Psoas muscle (tissue), 8 donors: ENCODE results near the gene PLEKHN1. TPM values are rescaled to one million over a fixed set of nuclear protein-coding genes. Genes with fewer than 3 reads are reported as not detected.
A peak's percentile ranks its signal among the peaks of the same experiment; 100 is the strongest.

Experiments
- ATAC-seq, 4 donors: fragments of 200-7000 bp; cut with Tn5 transposase; one replicate each; pipeline ENCODE4 v1.9.1; 2020; ENCODE audit warnings: moderate library complexity in 3 of 4, mild to moderate bottlenecking in 2 of 4
- DNase-seq, 2 donors: peaks; one replicate each; pipeline ENCODE4 v3.0.0-alpha.2; 2020
- H3K27ac ChIP-seq: fragments of 200-600 bp; one replicate; pipeline ENCODE4 v1.8.0; 2022
- H3K27me3 ChIP-seq, 3 donors: fragments of 200-600 bp in 1 of 3; one replicate each; pipeline versions ENCODE4 v1.6.1 to v1.8.0; 2013 to 2022; ENCODE audit warnings: low read length in 2 of 3, mild to moderate bottlenecking in 2 of 3, moderate library complexity in 1 of 3; ENCODE audit not compliant: insufficient read depth in 3 of 3
- H3K36me3 ChIP-seq, 2 donors: fragments of 200-600 bp in 1 of 2; one replicate each; pipeline versions ENCODE4 v1.6.1 to v1.8.0; 2013 to 2022; ENCODE audit warnings: low read depth in 1 of 2, mild to moderate bottlenecking in 1 of 2, moderate library complexity in 1 of 2; ENCODE audit not compliant: insufficient read depth in 1 of 2
- H3K4me1 ChIP-seq: fragments of 200-600 bp; one replicate; pipeline ENCODE4 v1.8.0; 2022
- H3K4me3 ChIP-seq: fragments of 200-600 bp; one replicate; pipeline ENCODE4 v1.8.0; 2022; ENCODE audit warnings: mild to moderate bottlenecking
- H3K9me3 ChIP-seq: fragments of 200-600 bp; one replicate; pipeline ENCODE4 v1.8.0; 2022
- WGBS, 3 donors: extraction: QIAGEN DNeasy Blood & Tissue Kit; methylation state at CpG; one replicate each; pipeline versions ENCODE4 v1.1.6 to v1.1.7; 2013; 5-methylcytosine and 5-hydroxymethylcytosine counted together
- intact Hi-C, 2 donors: fragments of 100-400 bp; cut with DNase I; formaldehyde crosslinking; loops; one replicate each; pipeline versions ENCODE4 v1.11.0 to v1.14.2; 2022
- polyA plus RNA-seq, 3 donors: library from polyadenylated mRNA; stranded (reverse); fragments of 200-250 nt; gene quantifications; one replicate each; pipeline ENCODE4 v1.2.3, GENCODE V29; 2013
- total RNA-seq, 4 donors: library from RNA; stranded (reverse); fragmentation: NEBNext Ultra II Directional in 2 of 4; extraction: Animal tissue kit (Norgen Biotek cat#: 25700) in 2 of 4; gene quantifications; one replicate each; pipeline versions ENCODE4 v1.2.1 to v1.2.4, GENCODE V29; 2021 to 2023
- TF ChIP-seq, protein P1 (sequence below): fragments of 200-600 bp; IDR thresholded peaks from one replicate; pipeline ENCODE4 v1.8.0; 2022; ENCODE audit warnings: antibody characterized with exemption
- donor health status: healthy with polysubstance abuse.
- donor health status: DM: no; HTN: no; CAD: no; lungs with moderate emphysema.
- donor health status: Bipolar disorder and iron deficiency.
- donor health status: healthy.
- donor health status: DM: yes; HTN: yes; CAD: no.
- donor health status: DM: no; HTN: no; CAD: no.
- donor health status: DM: no; HTN: no; CAD: no.
- donor health status: DM: yes; HTN: yes; CAD: no.

The PLEKHN1 gene
- total and polyA plus RNA-seq, 7 donors: 0.03 TPM; not detected in 6

DNA sequence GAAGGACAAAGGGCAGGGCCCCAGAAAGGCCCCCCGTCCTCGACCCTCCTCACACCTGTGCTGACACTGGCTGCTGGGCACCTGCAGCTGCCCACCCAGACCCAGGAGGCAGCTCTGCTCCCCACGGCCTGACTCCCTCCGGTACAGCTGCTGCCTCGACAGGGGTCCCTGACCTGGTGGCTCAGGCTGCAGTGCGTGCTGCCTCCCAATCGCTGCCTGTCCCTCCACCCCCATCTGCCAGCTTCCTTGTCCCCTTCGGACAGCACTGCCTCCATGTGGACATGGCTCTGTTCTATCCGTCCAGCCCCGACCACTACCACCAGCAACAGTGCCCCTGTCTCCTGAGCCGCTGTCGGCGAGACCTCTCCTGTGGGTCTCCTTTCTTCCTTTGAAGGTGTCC lies 11.4 kb upstream of the PLEKHN1 start:
- no peak overlapping the region for H3K4me3 ChIP-seq
- TF ChIP-seq, protein P1, sequence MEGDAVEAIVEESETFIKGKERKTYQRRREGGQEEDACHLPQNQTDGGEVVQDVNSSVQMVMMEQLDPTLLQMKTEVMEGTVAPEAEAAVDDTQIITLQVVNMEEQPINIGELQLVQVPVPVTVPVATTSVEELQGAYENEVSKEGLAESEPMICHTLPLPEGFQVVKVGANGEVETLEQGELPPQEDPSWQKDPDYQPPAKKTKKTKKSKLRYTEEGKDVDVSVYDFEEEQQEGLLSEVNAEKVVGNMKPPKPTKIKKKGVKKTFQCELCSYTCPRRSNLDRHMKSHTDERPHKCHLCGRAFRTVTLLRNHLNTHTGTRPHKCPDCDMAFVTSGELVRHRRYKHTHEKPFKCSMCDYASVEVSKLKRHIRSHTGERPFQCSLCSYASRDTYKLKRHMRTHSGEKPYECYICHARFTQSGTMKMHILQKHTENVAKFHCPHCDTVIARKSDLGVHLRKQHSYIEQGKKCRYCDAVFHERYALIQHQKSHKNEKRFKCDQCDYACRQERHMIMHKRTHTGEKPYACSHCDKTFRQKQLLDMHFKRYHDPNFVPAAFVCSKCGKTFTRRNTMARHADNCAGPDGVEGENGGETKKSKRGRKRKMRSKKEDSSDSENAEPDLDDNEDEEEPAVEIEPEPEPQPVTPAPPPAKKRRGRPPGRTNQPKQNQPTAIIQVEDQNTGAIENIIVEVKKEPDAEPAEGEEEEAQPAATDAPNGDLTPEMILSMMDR: no peak
- H3K27ac ChIP-seq: no peak overlapping the region
- peaks cover 8 to 69% of the 10 kb centered on the region in 2 donors for H3K36me3 ChIP-seq
- H3K4me1 ChIP-seq: peaks cover 11% of the 10 kb centered on the region
- DNase-seq (no peak), ATAC-seq (no peak)
- intact Hi-C loops: no loop called here
- no peaks in the 10 kb centered on the region for H3K9me3 ChIP-seq
- 79 to 85% (median 82%) methylated on average over 13 of the region's 13 CpGs for WGBS, 3 donors
- H3K27me3 ChIP-seq: no peaks in the 10 kb centered on the region

DNA sequence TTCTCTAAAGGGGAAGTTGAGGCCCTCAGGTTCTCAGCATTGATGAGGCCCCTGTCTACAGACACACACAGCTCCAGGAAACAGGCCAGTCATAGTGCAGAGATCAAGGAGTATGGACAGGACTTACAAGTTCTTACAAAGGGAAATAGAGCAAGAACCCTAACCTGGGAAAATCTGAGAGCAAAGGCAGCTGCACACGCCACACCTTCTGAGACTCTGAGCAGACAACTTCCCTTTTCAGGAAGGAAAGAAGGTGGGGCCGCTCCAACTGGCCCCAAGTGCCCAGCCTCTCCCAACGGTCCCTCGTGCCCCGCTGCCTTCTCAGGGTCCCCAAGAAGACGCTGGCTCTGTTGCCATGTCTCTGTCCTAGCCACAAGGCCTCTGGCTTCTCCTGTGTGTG lies 10.8 kb upstream of the PLEKHN1 start:
- Histone ChIP-seq H3K4me3 (no peak overlapping the region), H3K27ac (no peak overlapping the region), H3K9me3 (no peaks in the 10 kb centered on the region), H3K27me3 (no peaks in the 10 kb centered on the region), H3K4me1 (peaks cover 11% of the 10 kb centered on the region), H3K36me3 (peaks cover 8 to 64% of the 10 kb centered on the region in 2 donors)
- 81 to 90% (median 86%) methylated on average over 6 of the region's 6 CpGs for WGBS, 3 donors
- TF ChIP-seq, protein P1: no peak
- intact Hi-C loops: no loop called here
- DNase-seq (no peak), ATAC-seq (no peak)

DNA sequence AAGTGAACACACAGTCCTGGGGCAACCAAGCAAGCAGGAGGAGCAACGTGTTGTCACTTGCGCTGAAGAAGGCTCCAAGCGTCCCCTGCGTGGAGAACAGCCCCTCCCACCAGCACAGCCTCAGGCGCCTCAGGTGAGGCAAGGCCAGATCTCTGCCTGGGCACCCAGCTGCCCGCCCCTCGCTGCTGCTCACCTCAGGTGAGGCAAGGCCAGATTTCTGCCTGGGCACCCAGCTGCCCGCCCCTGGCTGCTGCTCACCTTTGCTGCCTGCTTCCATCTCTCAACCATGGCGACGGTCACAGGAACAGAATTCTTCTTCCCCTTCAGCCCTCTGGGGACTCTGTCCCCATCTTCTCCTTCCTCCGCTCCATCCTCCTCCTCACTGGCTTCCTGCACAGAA lies 9.6 kb upstream of the PLEKHN1 start:
- intact Hi-C loops: no loop called here
- Histone ChIP-seq H3K4me3 (no peak overlapping the region), H3K4me1 (peaks cover 17% of the 10 kb centered on the region), H3K36me3 (peaks cover 5 to 53% of the 10 kb centered on the region in 2 donors), H3K9me3 (no peaks in the 10 kb centered on the region), H3K27me3 (no peaks in the 10 kb centered on the region), H3K27ac (no peak overlapping the region)
- TF ChIP-seq, protein P1: no peak
- ATAC-seq (no peak), DNase-seq (no peak)
- WGBS, 3 donors: 87 to 90% (median 88%) methylated on average over 11 of the region's 11 CpGs

DNA sequence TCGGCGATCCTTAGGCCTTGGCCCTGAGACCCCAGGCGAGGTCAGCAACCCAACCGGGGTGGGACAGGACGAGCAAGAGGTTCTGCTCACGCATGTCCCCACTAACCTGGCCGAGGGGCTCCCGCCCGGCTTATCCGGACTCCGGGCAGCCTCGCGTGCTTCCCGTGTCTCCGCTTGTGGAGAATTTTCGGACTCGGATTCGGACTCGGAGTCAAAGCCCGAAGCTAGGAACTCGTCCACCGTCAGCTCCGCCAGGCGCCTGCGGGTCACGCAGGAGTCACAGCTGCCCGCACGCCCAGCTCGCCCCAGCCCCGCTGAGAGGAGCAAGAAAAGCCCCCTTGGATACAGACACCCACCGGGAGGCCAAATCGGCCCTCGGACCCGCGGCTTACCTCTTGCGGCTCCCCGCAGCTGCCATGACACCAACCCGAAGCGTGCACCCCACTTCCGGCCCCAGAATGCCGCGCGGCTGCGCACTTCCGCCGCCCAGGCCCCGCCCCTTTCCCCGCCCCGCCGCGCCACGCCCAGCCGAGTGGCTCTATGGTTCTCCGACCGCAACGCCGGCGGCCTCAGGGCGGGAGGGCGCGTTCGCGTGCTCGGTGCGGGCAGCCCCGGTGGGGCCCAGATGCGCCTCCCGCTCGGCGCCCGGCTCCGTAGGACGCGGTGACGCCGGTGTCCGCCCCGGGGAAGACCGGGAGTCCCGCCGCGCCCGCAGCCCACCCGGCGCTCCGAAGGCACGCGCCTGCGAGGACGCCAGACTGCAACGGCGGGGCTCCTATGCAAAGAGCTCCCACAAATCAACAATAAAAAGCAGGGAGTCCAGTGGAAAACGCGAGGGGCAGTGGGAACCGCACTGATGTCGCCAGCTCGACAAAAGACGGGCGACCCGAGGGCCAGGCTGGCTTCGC lies 7.2 kb upstream of the PLEKHN1 start, which contains the start of gene NOC2L:
NOC2L (minus strand) TSS at position 434 of the 908 bp plus-strand sequence; CDS start at position 418, 16 bp downstream.
- ATAC-seq (peak; percentile 95 to 97 (median 96)), DNase-seq (peak; percentile 92 to 97)
- Histone ChIP-seq H3K9me3 (no peaks in the 10 kb centered on the region), H3K36me3 (peaks cover 4 to 41% of the 10 kb centered on the region in 2 donors), H3K4me1 (peaks cover 17% of the 10 kb centered on the region), H3K4me3 (peak within 1 kb of the TSS; percentile 86), H3K27ac (peak within 1 kb of the TSS; percentile 76), H3K27me3 (no peaks in the 10 kb centered on the region)
- TF ChIP-seq, protein P1: no peak
- 3 to 7% (median 6%) methylated on average over 70 to 101 of the region's 101 CpGs for WGBS, 3 donors
- intact Hi-C loops: no loop called here
